Adrenal gland (tissue), 12 donors: Measurements from ENCODE around the gene ARFIP1. TPM values are rescaled to one million over a fixed set of nuclear protein-coding genes. Genes with fewer than 3 reads are reported as not detected.
A peak's percentile ranks its signal among the peaks of the same experiment; 100 is the strongest.

Experiments
- DNase-seq, 7 donors: peaks; one replicate each; pipeline ENCODE4 v3.0.0-alpha.2; 2019 to 2020
- H3K27ac ChIP-seq, 5 donors: fragments of 200-600 bp; sonication (generic) in 4 of 5; 1 replicate in 3 of 5; 2 replicates in 2 of 5; pipeline versions ENCODE4 v1.5.1 to v1.8.0; 2016 to 2020; ENCODE audit warnings: mild to moderate bottlenecking in 1 of 5
- H3K27me3 ChIP-seq: fragments of 200-600 bp; 2 replicates; pipeline ENCODE4 v1.8.0; 2021
- H3K36me3 ChIP-seq, 2 donors: fragments of 200-600 bp; replicated peaks in 1 of 2; 1 replicate in 1 of 2; 2 replicates in 1 of 2; pipeline versions ENCODE4 v1.5.1 to v1.8.0; 2018 to 2022
- H3K4me1 ChIP-seq, 2 donors: fragments of 200-600 bp; replicated peaks in 1 of 2; 1 replicate in 1 of 2; 2 replicates in 1 of 2; pipeline versions ENCODE4 v1.5.1 to v1.8.0; 2018 to 2021
- H3K4me3 ChIP-seq, 4 donors: fragments of 200-600 bp; sonication (generic) in 3 of 4; one replicate each; pipeline ENCODE4 v1.5.1; 2016 to 2018
- H3K9me3 ChIP-seq, 3 donors: fragments of 200-600 bp; sonication (generic) in 1 of 3; replicated peaks in 1 of 3; 1 replicate in 2 of 3; 2 replicates in 1 of 3; pipeline versions ENCODE4 v1.5.1 to v1.8.0; 2016 to 2021
- CTCF ChIP-seq, 6 experiments: fragments of 450-650 bp in 4 of 6; fragments of 200-600 bp in 2 of 6; sonication (generic) in 1 of 6; IDR thresholded peaks; 1 replicate in 5 of 6; 2 replicates in 1 of 6; pipeline versions ENCODE4 v1.5.1 to v1.8.0; 2016 to 2021; ENCODE audit warnings: antibody characterized with exemption in 6 of 6, mild to moderate bottlenecking in 2 of 6, moderate library complexity in 1 of 6
- POLR2A ChIP-seq, 2 donors: fragments of 450-650 bp; IDR thresholded peaks; one replicate each; pipeline ENCODE4 v1.6.1; 2017; ENCODE audit warnings: antibody characterized with exemption in 2 of 2, mild to moderate bottlenecking in 2 of 2, moderate library complexity in 1 of 2
- WGBS, 4 donors: extraction: QIAGEN DNeasy Blood & Tissue Kit in 2 of 4; methylation state at CpG; one replicate each; pipeline versions ENCODE4 v1.1.5 to v1.1.7; 2013 to 2017; 5-methylcytosine and 5-hydroxymethylcytosine counted together
- intact Hi-C, 2 donors: fragments of 100-400 bp; cut with DNase I; formaldehyde crosslinking; loops; one replicate each; pipeline versions ENCODE4 v1.14.1 to v1.15.0; 2022 to 2023
- polyA plus RNA-seq, 3 donors: library from polyadenylated mRNA; stranded (reverse); fragments of 200-250 nt in 2 of 3; fragments of 350-450 nt in 1 of 3; fragmentation: Illumina TruSeq in 1 of 3; extraction: RNeasy Lipid Tissue Mini Kit (QIAGEN cat#74804) in 1 of 3; gene quantifications; one replicate each; pipeline ENCODE4 v1.2.3, GENCODE V29; 2013 to 2014
- total RNA-seq, 9 donors: library from RNA; depleted of rRNA in 4 of 9; stranded (reverse); fragments of >200 nt in 4 of 9; fragments of 120-200 nt in 1 of 9; fragmentation: NEBNext Ultra II Directional in 1 of 9; extraction: Animal tissue kit (Norgen Biotek cat#: 25700) in 1 of 9; gene quantifications; one replicate each; pipeline versions ENCODE4 v1.1.0 to v1.2.4, GENCODE V29; 2013 to 2023
- donor health status: healthy with polysubstance abuse.
- donor health status: Bipolar disorder and iron deficiency.
- donor health status: DM: yes; HTN: yes; CAD: no.
- donor health status: DM: no; HTN: no; CAD: no.
- donor health status: DM: no; HTN: no; CAD: no.
- donor health status: DM: yes; HTN: yes; CAD: no.

The ARFIP1 gene
- total and polyA plus RNA-seq, 12 donors: 15.2 to 43.3 (median 28.3) TPM

GRCh38 chr4:152777488-152777887 lies 2.3 kb upstream of the ARFIP1 start:
- H3K27ac ChIP-seq: no peak overlapping the region
- H3K4me1 ChIP-seq: peaks cover 6 to 27% of the 10 kb centered on the region in 2 donors
- no peak for TF ChIP-seq CTCF (IDR thresholded peaks at IDR 0.05)
- TF ChIP-seq POLR2A (IDR thresholded peaks at IDR 0.05): no peak
- no peak overlapping the region for H3K4me3 ChIP-seq
- no peaks in the 10 kb centered on the region for H3K9me3 ChIP-seq
- WGBS, 4 donors: 86 to 95% (median 94%) methylated on average over 1 of the region's 1 CpG
- H3K36me3 ChIP-seq: no peaks in the 10 kb centered on the region
- no peaks in the 10 kb centered on the region for H3K27me3 ChIP-seq
- intact Hi-C loops: no loop called here
- no peak for DNase-seq

- intact Hi-C loops: no loop called here
- H3K36me3 ChIP-seq: no peaks in the 10 kb centered on the region
- peaks cover 6 to 27% of the 10 kb centered on the region in 2 donors for H3K4me1 ChIP-seq
- no peaks in the 10 kb centered on the region for H3K27me3 ChIP-seq
- no peaks in the 10 kb centered on the region for H3K9me3 ChIP-seq
- no peak for TF ChIP-seq POLR2A (IDR thresholded peaks at IDR 0.05)
- peak in 1 of 6 experiments; percentile 28 for TF ChIP-seq CTCF (IDR thresholded peaks at IDR 0.05)
- peak overlapping the region; percentile 19 to 87 (median 72) for H3K4me3 ChIP-seq
- WGBS, 4 donors: 1 to 2% (median 1%) methylated on average over 23 to 30 of the region's 30 CpGs
- peak overlapping the region in 4 of 5 donors; percentile 12 to 96 (median 86) for H3K27ac ChIP-seq
- peak in 5 of 7 donors; percentile 7 to 63 (median 25) for DNase-seq
Observed at GRCh38 chr4:152778656-152779512, 870 bp upstream of the ARFIP1 start.

GRCh38 chr4:152780267-152780778 lies 569 bp downstream of the ARFIP1 start:
- peaks cover 6 to 27% of the 10 kb centered on the region in 2 donors for H3K4me1 ChIP-seq
- no peak for TF ChIP-seq POLR2A (IDR thresholded peaks at IDR 0.05)
- peak in 1 of 6 experiments; percentile 10 for TF ChIP-seq CTCF (IDR thresholded peaks at IDR 0.05)
- peak overlapping the region; percentile 53 to 96 (median 93) for H3K27ac ChIP-seq
- peak overlapping the region; percentile 19 to 87 (median 72) for H3K4me3 ChIP-seq
- WGBS, 4 donors: 0 to 1% (median 1%) methylated on average over 12 to 14 of the region's 14 CpGs
- peak in 6 of 7 donors; percentile 38 to 61 (median 42) for DNase-seq
- no peaks in the 10 kb centered on the region for H3K36me3 ChIP-seq
- H3K27me3 ChIP-seq: no peaks in the 10 kb centered on the region
- intact Hi-C loops: loop anchor here in 1 of 2 donors (5.0 kb wide), 1 partner anchor 307 kb away; no protein-coding TSS in a partner anchor
- H3K9me3 ChIP-seq: no peaks in the 10 kb centered on the region
